HG03095 (cell line): ENCODE measurements around the gene TUBB6.

Source experiments
- ATAC-seq: cut with Tn5 transposase; IDR thresholded peaks from one replicate; pipeline ENCODE4 v1.9.1; 2021; ENCODE audit warnings: moderate library complexity; ENCODE audit not compliant: unreplicated experiment

Gene TUBB6

DNA sequence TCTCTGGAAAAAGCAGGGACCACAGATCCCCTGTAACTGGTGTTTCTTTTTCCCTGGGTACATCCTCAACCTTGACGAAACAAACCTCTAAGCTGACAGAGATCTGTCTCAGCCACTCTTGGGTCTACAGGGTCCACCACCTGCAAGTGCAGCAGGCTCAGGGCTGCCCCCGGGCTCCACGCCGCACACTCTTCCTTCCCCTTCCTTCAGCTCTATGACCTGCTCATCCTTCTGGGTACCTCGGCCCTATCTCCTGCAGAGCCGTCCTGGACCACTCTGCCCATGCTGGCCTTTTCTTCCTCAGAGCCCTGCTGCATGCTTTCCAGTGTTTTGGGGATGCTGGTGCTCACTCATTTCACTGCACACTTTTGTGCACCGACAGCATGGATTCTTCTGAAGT is 27.5 kb downstream of the TUBB6 start:
- no peak for ATAC-seq

DNA sequence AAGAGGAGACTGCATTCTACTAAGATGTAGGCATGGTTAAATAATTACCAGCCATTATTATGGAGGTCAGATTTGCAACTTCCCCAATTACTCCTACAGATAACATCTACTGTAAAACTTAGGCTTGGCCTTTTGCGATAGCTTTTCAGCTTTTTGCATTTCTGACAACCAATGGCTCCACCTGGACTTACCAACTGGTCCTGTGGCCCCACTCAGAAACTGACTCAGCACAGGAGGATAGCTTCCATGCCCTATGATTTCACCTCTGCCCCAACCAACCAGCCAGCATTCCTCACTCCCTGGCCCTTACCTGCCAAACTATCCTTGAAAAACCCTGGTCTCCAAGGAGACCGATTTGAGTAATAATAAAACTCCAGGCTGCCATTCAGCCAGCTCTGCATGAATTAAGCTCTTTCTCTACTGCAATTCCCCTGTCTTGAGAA is 28.2 kb downstream of the TUBB6 start:
- no peak for ATAC-seq

DNA sequence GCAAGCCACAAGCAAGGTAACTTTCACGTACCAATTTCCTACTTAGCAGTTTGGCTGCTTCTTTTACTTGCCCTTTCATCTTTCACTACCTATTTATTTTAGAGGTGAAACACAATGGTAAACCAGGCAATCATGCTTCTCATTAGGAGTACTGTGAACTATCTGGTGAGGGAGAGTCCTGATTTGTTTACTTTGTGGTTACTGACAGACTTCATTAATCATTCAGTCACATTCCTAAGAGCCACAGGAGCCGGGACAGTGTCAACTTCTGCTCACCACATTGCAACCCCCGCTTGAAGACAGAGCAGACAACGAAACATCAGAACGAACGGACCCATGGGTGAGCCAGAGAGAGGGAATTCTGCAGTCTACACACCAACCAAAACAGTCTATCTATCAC is 28.8 kb downstream of the TUBB6 start:
- no peak for ATAC-seq

DNA sequence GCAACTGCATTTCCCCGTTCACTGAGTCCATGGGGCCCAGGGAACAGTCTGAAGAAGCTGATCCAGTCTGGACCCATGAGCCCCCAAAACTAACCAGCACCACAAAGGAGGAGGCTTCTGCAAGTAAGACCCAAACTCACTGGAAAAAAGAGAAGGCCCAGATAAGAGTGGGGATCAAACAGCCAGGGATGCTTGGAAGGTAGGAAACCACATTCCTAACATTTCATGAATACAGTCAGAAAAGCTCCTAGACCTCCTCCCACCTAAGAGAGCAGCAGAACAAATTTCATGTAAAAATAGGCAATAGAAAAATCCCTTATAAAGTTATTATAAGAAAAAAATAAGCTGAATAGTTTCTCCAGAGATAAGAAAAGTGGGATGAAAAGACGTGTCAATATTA is 30.3 kb downstream of the TUBB6 start:
- ATAC-seq: no peak

DNA sequence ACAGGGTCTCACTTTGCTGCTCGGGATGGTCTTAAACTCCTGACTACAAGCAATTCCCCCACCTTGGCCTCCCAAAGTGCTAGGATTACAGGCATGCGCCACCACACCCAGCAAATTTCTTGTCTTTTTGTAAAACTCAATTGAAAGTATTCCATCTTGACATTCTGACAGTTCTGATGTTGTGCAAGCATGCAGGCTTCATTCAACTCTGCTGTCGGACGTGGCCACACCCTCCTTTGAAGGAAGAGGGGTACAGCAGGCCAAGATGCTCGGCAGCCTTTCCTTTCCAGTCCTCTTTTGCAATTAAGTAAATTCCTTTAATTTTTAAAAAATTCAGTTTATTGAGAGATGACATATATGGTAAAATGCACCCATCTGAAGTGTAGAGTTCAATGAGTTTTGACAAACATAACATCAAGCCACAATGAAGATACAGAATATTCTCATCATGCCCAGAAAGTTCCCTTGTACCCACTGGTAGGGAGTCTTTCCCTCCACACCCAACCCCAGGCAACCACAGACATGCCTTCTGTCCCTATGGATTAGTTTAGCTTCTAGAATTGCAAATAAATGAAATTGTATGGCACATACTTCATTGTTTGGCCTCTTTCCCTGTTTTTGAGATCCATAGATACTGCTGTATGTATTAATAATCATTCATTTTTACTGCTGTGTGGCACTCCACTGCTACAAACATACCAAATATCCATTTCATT is 33.1 kb downstream of the TUBB6 start:
- ATAC-seq: no peak

- ATAC-seq: no peak
Observed at GRCh38 chr18:12342661-12343060, 34.6 kb downstream of the TUBB6 start.

DNA sequence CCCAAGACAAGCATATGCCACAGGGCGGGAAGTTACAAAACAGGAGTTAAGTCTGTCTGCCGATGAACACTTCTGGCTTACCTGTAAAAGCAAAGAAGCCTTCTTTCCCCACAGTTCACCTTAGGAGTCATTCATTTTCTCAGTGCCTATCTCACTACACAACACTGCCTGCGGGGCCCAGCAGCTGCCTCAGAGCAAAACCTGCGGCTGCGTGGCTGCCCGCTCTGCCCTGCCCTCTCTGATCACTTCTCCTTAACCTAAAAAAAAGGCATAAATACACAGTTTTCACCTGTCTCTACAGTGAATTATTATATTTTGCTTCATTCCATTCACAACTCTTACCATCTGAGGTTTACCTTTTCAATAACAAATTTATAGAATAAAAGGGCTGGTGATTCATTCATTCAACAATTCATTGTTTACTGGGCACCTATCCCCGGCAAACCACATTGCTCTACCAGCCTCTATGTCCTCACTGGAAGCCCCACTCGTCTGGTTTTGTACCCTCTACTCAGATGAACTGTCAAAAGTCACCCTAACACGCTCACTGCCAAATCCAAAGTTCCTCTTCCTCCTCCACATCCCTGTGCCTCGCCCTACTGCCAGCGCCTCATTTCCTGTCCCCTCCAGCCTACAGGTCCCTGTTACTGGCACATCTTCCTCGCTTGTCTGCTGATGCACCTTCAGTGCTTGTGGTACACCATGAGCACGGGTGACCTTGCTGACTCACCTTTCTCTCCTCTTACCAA is 37.6 kb downstream of the TUBB6 start:
- no peak for ATAC-seq

GRCh38 chr18:12346240-12346565 is 38.2 kb downstream of the TUBB6 start:
- ATAC-seq: no peak

- ATAC-seq: no peak
Observed at GRCh38 chr18:12347895-12348294, 39.9 kb downstream of the TUBB6 start.

GRCh38 chr18:12352188-12352587 is 44.1 kb downstream of the TUBB6 start:
- ATAC-seq: no peak

GRCh38 chr18:12359515-12359927 is 51.5 kb downstream of the TUBB6 start:
- ATAC-seq: no peak

DNA sequence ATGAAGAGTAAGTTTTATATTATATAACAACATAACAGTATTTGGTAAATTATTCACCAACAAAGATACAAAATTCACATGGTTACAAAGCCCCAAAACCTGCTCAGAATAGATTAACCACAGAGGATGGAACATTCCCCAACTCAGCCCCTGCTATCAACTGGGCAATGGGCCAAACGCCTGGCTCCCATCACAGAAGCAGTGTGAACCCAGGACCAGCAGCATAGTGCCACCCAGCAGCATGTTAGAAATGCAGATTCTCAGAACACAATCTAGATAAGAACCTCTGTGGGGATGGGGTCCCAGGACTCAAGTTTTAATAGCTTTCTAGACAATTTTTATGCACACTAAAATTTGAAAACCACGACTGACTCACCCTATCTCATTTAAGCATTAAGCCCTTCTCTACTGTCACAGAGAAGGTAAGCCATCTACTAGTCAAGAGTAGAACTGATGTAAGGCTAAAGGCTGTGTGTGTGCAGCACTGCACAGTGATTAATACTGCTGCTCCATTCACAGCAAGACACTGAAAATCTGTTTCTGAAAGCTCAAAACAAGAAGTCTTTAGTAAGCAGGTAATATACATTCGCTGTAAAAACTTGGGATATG is 53.8 kb downstream of the TUBB6 start:
- ATAC-seq: no peak

GRCh38 chr18:12362473-12363174 is 54.6 kb downstream of the TUBB6 start:
- no peak for ATAC-seq

GRCh38 chr18:12366379-12366778 is 58.3 kb downstream of the TUBB6 start:
- ATAC-seq: no peak

GRCh38 chr18:12366784-12367183 is 58.7 kb downstream of the TUBB6 start:
- ATAC-seq: no peak

DNA sequence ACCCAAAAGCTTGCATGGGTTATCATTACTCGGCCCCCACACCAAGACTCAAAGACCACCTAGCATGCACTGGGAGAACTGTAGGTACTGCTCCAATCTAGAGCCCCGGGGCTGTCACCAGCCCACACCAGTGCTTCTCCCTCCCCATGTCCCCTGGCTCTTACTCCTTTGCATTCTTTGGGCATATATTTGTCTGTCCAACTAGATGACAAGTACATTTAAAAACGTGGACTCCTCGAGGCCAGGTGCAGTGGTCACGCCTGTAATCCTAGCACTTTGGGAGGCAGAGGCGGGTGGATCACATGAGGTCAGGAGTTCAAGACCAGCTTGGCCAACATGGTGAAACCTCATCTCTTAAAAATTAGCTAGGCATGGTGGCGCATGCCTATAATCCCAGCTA is 61.2 kb downstream of the TUBB6 start:
- no peak for ATAC-seq

- no peak for ATAC-seq
Observed at GRCh38 chr18:12371590-12371989, 63.5 kb downstream of the TUBB6 start.

GRCh38 chr18:12372406-12372805 is 64.4 kb downstream of the TUBB6 start:
- ATAC-seq: no peak

DNA sequence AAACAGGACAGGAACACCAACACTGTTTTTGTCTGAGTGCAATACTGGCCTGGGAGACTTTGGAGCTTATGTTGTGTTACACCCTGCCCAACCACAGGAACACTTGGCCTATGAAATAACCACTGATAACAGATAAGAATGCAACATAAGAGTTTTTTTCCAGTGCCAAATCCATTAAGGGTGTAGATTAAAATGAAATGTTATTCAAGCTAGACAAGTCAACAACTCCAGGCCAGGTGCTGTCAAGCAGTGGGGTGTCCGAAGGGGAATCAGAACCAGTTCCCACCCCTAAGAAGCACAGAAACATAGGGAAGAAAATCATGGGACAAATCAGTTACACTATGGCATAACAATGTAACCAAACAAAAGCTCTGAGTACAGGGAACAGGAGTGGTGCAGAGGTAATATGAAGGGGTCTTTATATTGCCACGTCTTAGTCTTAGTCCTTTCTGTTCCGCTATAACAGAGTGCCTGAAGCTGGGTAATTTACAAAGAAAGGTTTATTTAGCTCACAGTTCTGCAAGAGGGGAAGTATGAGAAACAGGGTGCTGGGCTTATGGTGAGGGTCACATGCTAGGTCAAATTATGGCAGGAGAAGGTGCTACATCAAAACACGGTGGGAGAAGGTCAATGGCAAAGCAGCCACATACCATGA is 65.2 kb downstream of the TUBB6 start:
- no peak for ATAC-seq

GRCh38 chr18:12373771-12374116 is 65.7 kb downstream of the TUBB6 start:
- no peak for ATAC-seq

- ATAC-seq: no peak
Observed at GRCh38 chr18:12374401-12374800, 66.4 kb downstream of the TUBB6 start.
